Astrocyte (in vitro differentiated cells and primary cell): Measurements from ENCODE around the gene DRD2.

Source experiments
- CTCF ChIP-seq: IDR thresholded peaks from 2 replicates; pipeline ENCODE4 v1.5.1; 2011; ENCODE audit warnings: low read depth, mild to moderate bottlenecking, inconsistent platforms, low read length, moderate library complexity; ENCODE audit not compliant: insufficient read depth
- EZH2 ChIP-seq: IDR thresholded peaks from 2 replicates; pipeline ENCODE4 v1.6.1; 2012; ENCODE audit warnings: mild to moderate bottlenecking, low read length, inconsistent platforms; ENCODE audit not compliant: insufficient read depth

GRCh38 chr11:113369411-113369810 lies 105.8 kb downstream of the DRD2 start:
- TF ChIP-seq CTCF (no peak), EZH2 (no peak)
